Measurements from ENCODE around the gene TDRKH. TPM values are rescaled to one million over a fixed set of nuclear protein-coding genes. Genes with fewer than 3 reads are reported as not detected.
A peak's percentile ranks its signal among the peaks of the same experiment; 100 is the strongest.

Gene TDRKH
- total and polyA plus RNA-seq, 2 of the 13 experiments (the other 11 are each of a cell fraction or from before 2014, with no cell fraction given), result 3.9 to 5.4 TPM

- TF ChIP-seq HNF4A (CRISPR knock-in tag; IDR thresholded peaks at IDR 0.05) (peak; percentile 90), KLF6 (CRISPR knock-in tag; IDR thresholded peaks at IDR 0.05) (no peak), TEAD3 (CRISPR knock-in tag; optimal IDR thresholded peaks at IDR 0.05; ENCODE audit: borderline replicate concordance) (peak; percentile 21), ERF (CRISPR knock-in tag; IDR thresholded peaks at IDR 0.05) (no peak), ZBTB3 (CRISPR knock-in tag; IDR thresholded peaks at IDR 0.05; ENCODE audit: borderline replicate concordance, low read depth) (no peak), ATF7 (IDR thresholded peaks at IDR 0.05) (no peak), ATF7 (CRISPR knock-in tag; IDR thresholded peaks at IDR 0.05) (no peak), IKZF4 (CRISPR knock-in tag; IDR thresholded peaks at IDR 0.05; ENCODE audit: borderline replicate concordance, low read depth, not compliant biosample characterization) (no peak), TAF15 (IDR thresholded peaks at IDR 0.05; ENCODE audit: low read depth, low read length, poor library complexity, severe bottlenecking) (no peak), ZSCAN31 (CRISPR knock-in tag; IDR thresholded peaks at IDR 0.05; ENCODE audit: low read depth) (no peak), ATRX (CRISPR knock-in tag; IDR thresholded peaks at IDR 0.05; ENCODE audit: borderline replicate concordance) (no peak), AHR (CRISPR knock-in tag; IDR thresholded peaks at IDR 0.05) (no peak), MEIS2 (CRISPR knock-in tag; IDR thresholded peaks at IDR 0.05) (no peak), BRCA1 (CRISPR knock-in tag; IDR thresholded peaks at IDR 0.05) (no peak), RBM39 (IDR thresholded peaks at IDR 0.05; ENCODE audit: low read depth, low read length, poor library complexity, severe bottlenecking) (no peak), ZBTB39 (CRISPR knock-in tag; IDR thresholded peaks at IDR 0.05) (no peak), ETS1 (CRISPR knock-in tag; IDR thresholded peaks at IDR 0.05) (no peak), ZSCAN21 (CRISPR knock-in tag; IDR thresholded peaks at IDR 0.05; ENCODE audit: borderline replicate concordance) (no peak), PRDM4 (CRISPR knock-in tag; IDR thresholded peaks at IDR 0.05; ENCODE audit: borderline replicate concordance) (no peak), ZNF576 (CRISPR knock-in tag; IDR thresholded peaks at IDR 0.05) (no peak), ASH2L (IDR thresholded peaks at IDR 0.05; ENCODE audit: insufficient read length, low read depth, low read length) (no peak), ISX (CRISPR knock-in tag; conservative IDR thresholded peaks at IDR 0.05) (no peak), ZNF460 (CRISPR knock-in tag; IDR thresholded peaks at IDR 0.05; ENCODE audit: borderline replicate concordance) (no peak), HMG20A (CRISPR knock-in tag; IDR thresholded peaks at IDR 0.05; ENCODE audit: borderline replicate concordance) (no peak), ZBTB14 (CRISPR knock-in tag; IDR thresholded peaks at IDR 0.05) (no peak)
These were observed 43.9 kb upstream of the TDRKH start (continued) for GRCh38 chr1:151834239-151834638.
